C4-2B (cell line): ENCODE measurements around the gene PAK2.

Source experiments
- ZFX ChIP-seq: fragments of 450-650 bp; IDR thresholded peaks from 2 replicates; pipeline ENCODE4 v1.6.1; 2017
- TF ChIP-seq, protein P1 (sequence below): fragments of 450-650 bp; conservative IDR thresholded peaks from 2 replicates; pipeline ENCODE4 v1.5.1; 2017; ENCODE audit warnings: mild to moderate bottlenecking

DNA sequence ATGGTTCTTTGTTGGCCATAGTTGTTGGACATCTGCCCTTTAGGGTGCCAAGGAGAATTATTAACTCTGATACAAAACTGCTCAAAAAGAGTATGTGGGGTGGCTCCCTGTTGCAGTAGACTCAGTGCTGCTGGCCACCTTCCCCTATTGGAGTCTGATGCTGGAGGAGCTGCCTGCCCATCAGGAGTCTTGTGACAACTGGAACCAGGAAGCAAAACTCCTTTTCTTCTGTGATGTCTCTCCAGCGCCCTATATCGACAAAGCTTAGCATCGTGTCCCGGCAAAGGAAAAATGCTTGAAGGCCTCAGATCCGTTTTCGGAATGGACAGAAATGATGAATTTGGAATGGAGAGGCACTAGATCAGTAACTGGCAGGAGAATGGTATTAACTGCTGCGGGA lies 23.5 kb downstream of the PAK2 start:
- TF ChIP-seq, protein P1, sequence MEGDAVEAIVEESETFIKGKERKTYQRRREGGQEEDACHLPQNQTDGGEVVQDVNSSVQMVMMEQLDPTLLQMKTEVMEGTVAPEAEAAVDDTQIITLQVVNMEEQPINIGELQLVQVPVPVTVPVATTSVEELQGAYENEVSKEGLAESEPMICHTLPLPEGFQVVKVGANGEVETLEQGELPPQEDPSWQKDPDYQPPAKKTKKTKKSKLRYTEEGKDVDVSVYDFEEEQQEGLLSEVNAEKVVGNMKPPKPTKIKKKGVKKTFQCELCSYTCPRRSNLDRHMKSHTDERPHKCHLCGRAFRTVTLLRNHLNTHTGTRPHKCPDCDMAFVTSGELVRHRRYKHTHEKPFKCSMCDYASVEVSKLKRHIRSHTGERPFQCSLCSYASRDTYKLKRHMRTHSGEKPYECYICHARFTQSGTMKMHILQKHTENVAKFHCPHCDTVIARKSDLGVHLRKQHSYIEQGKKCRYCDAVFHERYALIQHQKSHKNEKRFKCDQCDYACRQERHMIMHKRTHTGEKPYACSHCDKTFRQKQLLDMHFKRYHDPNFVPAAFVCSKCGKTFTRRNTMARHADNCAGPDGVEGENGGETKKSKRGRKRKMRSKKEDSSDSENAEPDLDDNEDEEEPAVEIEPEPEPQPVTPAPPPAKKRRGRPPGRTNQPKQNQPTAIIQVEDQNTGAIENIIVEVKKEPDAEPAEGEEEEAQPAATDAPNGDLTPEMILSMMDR, result no peak
- TF ChIP-seq ZFX, result no peak
